Chondrocyte (in vitro differentiated cells): ENCODE measurements around the gene BSCL2. TPM values are rescaled to one million over a fixed set of nuclear protein-coding genes. Genes with fewer than 3 reads are reported as not detected.
A peak's percentile ranks its signal among the peaks of the same experiment; 100 is the strongest.
"Not testable (repeated sequence)": the region's sequence is repeated elsewhere in the genome, so short reads cannot be mapped to it uniquely, and the experiment has no call there.

Experiments
- DNase-seq: peaks from one replicate; pipeline ENCODE4 v3.0.0; 2021; ENCODE audit warnings: mixed read lengths, low spot score
- H3K27ac Mint-ChIP-seq: one replicate; pipeline ENCODE4 v1.8.0; 2021; ENCODE audit warnings: mild to moderate bottlenecking, moderate library complexity, mixed read lengths; ENCODE audit not compliant: unreplicated experiment
- H3K27me3 Mint-ChIP-seq: 2 replicates; pipeline ENCODE4 v1.8.0; 2021; ENCODE audit warnings: low read depth, mixed read lengths
- H3K36me3 Mint-ChIP-seq: 2 replicates; pipeline ENCODE4 v1.8.0; 2021; ENCODE audit warnings: low read depth, mixed read lengths
- H3K4me1 Mint-ChIP-seq: 2 replicates; pipeline ENCODE4 v1.8.0; 2021; ENCODE audit warnings: low read depth, mild to moderate bottlenecking, mixed read lengths
- H3K4me3 Mint-ChIP-seq: one replicate; pipeline ENCODE4 v1.8.0; 2021; ENCODE audit warnings: mild to moderate bottlenecking, moderate library complexity, mixed read lengths; ENCODE audit not compliant: unreplicated experiment
- H3K9me3 Mint-ChIP-seq: 2 replicates; pipeline ENCODE4 v1.8.0; 2021; ENCODE audit warnings: low read depth, mixed read lengths
- total RNA-seq: library from RNA; stranded (reverse); gene quantifications from 3 replicates; pipeline ENCODE4 v1.2.1, GENCODE V29; 2021
- TF ChIP-seq, protein P1 (sequence below): fragments of 200-600 bp; sonication (generic); IDR thresholded peaks from 2 replicates; pipeline ENCODE4 v1.5.0; 2021; ENCODE audit warnings: antibody characterized with exemption, mild to moderate bottlenecking, moderate library complexity

BSCL2 gene
- total RNA-seq, 1 donor from 2014 or later: 43.2 TPM

DNA sequence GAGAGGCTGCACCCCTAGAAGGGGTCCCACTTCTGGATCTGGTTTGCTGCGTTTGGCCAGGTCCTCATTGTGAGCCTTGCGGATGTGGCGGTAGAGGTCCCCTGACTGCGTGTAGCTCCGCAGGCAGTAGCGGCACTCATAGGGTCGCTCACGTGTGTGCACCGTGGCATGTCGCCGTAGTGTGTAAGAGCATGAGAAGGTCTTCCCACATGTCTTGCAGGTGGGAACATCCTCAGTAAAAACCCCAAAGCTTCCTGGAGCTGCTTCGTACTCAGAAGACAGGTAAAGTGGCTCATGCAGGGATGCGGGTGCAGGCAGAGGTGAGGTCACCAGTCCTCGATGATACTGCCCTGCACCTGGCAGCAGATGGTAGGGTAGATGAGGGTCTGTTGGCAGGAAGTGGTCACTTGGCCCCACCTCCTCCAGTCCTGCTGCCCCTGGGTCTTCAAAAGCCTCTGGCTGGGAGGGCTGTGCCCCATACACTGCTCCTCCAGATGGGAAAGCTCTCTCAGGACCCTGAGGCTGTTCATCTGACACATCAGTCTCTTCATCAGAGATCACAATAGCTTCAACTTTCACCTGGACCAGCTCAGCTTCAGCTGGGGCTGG lies 45.1 kb upstream of the BSCL2 start:
- Mint-ChIP-seq H3K27me3 (no peaks in the 10 kb centered on the region), H3K4me3 (no peak overlapping the region), H3K36me3 (peaks cover 5% of the 10 kb centered on the region), H3K9me3 (no peaks in the 10 kb centered on the region), H3K4me1 (peaks cover 31% of the 10 kb centered on the region), H3K27ac (no peak overlapping the region)
- TF ChIP-seq, protein P1, sequence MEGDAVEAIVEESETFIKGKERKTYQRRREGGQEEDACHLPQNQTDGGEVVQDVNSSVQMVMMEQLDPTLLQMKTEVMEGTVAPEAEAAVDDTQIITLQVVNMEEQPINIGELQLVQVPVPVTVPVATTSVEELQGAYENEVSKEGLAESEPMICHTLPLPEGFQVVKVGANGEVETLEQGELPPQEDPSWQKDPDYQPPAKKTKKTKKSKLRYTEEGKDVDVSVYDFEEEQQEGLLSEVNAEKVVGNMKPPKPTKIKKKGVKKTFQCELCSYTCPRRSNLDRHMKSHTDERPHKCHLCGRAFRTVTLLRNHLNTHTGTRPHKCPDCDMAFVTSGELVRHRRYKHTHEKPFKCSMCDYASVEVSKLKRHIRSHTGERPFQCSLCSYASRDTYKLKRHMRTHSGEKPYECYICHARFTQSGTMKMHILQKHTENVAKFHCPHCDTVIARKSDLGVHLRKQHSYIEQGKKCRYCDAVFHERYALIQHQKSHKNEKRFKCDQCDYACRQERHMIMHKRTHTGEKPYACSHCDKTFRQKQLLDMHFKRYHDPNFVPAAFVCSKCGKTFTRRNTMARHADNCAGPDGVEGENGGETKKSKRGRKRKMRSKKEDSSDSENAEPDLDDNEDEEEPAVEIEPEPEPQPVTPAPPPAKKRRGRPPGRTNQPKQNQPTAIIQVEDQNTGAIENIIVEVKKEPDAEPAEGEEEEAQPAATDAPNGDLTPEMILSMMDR: no peak
- peak; percentile 69 for DNase-seq

DNA sequence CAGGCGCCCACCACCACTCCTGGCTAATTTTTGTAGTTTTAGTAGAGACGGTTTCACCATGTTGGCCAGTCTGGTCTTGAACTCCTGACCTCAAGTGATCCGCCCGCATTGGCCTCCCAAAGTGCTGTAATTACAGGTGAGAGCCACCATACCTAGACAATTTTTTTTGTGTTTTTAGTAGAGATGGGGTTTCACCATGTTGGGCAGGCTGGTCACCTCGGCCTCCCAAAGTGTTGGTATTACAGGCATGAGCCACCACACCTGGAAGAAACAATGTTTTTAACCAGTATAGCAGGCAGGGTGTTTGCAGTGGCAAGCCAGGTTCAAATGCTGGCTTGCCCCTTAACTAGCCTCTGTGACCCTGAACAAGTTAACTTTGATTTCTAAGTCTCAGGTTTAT lies 42.7 kb upstream of the BSCL2 start:
- peaks cover 31% of the 10 kb centered on the region for H3K4me1 Mint-ChIP-seq
- H3K36me3 Mint-ChIP-seq, DNase-seq, H3K27ac Mint-ChIP-seq, H3K4me3 Mint-ChIP-seq, H3K9me3 Mint-ChIP-seq, H3K27me3 Mint-ChIP-seq: not testable (repeated sequence)

DNA sequence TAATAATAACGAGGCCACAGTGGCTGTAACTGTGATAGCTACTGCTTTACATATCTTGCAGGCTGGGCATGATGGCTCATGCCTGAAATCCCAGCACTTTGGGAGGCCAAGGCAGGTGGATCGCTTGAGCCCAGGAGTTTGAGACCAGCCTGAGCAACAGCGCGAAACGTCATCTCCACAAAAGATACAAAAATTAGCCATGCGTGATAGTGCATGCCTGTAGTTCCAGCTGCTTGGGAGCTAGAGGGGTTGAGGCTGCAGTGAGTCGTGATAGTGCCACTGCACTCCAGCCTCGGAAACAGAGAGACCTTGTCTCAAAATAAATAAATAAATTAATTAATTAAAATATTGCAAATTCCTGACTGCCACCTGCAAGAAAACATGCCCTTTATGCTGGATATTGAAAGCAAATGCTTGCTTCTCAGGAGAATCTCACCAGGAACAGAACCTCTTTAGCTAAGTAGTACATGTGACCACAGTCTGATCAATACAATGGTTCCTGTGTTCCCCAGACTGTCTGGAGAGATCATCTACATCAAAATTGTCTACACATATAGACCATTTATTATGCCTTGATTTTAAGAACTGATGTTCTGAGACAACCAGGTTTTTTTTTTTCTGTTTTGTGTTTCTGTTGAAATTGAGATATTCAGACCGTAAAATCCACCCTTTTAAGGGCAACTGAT lies 40.4 kb upstream of the BSCL2 start:
- Mint-ChIP-seq H3K36me3 (peaks cover 5% of the 10 kb centered on the region), H3K27me3 (no peaks in the 10 kb centered on the region), H3K4me1 (peaks cover 18% of the 10 kb centered on the region), H3K9me3 (no peaks in the 10 kb centered on the region), H3K4me3 (no peak overlapping the region), H3K27ac (no peak overlapping the region)
- TF ChIP-seq, protein P1: no peak
- no peak for DNase-seq

DNA sequence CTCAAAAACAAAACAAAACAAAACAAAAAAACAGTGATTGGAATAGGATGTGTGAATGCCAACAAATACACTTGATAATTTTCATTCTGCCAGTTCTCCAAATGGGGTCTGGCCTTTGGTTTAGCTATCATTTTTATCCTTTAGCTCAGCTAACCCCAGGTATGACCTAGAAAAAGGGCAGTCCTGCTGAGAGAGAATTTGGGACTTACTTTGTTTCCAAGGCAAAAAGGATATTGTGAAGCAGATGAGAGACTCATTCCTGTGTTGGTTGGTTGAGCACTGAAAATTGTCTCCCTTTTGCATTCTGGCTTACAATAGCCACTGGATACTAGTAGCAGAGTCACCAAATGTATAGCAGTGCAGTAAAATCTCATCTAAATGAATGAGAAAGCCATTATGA lies 30.0 kb upstream of the BSCL2 start:
- Mint-ChIP-seq H3K36me3 (peaks cover 20% of the 10 kb centered on the region), H3K9me3 (no peaks in the 10 kb centered on the region), H3K4me3 (no peak overlapping the region), H3K27me3 (no peaks in the 10 kb centered on the region), H3K27ac (no peak overlapping the region), H3K4me1 (peaks cover 5% of the 10 kb centered on the region)
- no peak for DNase-seq
- TF ChIP-seq, protein P1: no peak

DNA sequence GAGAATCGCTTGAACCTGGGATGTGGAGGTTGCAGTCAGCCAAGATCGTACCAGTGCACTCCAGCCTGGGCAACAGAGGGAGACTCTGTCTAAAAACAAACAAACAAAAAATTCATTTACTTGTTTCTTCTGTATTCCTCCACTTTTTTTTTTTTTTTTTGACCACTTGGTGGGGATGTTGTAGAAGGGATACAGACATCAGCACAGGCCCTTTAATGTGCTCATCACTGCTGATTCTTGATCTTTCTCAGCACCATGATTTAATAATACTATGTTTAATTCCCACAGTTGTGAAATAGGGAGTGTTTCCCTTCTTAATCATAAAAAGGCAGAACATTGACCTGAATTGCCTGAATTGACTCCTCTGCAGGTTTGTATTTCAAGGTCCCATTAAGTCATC lies 25.6 kb upstream of the BSCL2 start:
- H3K4me1 Mint-ChIP-seq: peaks cover 26% of the 10 kb centered on the region
- TF ChIP-seq, protein P1: peak; percentile 66
- H3K9me3 Mint-ChIP-seq: no peaks in the 10 kb centered on the region
- H3K27ac Mint-ChIP-seq: no peak overlapping the region
- no peak overlapping the region for H3K4me3 Mint-ChIP-seq
- peaks cover 9% of the 10 kb centered on the region for H3K36me3 Mint-ChIP-seq
- no peak for DNase-seq
- no peaks in the 10 kb centered on the region for H3K27me3 Mint-ChIP-seq

DNA sequence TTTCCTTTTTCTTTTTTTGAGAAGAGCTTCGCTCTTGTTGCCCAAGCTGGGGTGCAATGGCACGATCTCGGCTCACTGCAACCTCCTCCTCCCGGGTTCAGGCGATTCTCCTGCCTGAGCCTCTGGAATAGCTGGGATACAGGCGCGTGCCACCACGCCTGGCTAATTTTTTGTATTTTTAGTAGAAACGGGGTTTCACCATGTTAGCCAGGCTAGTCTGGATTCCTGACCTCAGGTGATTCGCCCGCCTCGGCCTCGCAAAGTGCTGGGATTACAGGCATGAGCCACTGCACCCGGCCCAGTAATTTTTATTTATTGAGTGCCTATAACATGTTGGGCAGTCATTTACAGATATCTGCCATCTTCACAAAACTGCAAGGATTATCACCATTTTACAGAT lies 22.9 kb upstream of the BSCL2 start:
- not testable (repeated sequence) for H3K27me3 Mint-ChIP-seq

More for the DNA sequence above, 22.9 kb upstream of the BSCL2 start:
- Mint-ChIP-seq H3K27ac (peak overlapping the region; percentile 45), H3K4me1 (peaks cover 34% of the 10 kb centered on the region), H3K4me3 (peak overlapping the region; percentile 96)
- not testable (repeated sequence) for H3K36me3 Mint-ChIP-seq, H3K9me3 Mint-ChIP-seq, DNase-seq
